GM20000 (cell line): ENCODE measurements around the gene BCAP31.
"Not testable (repeated sequence)": the region's sequence is repeated elsewhere in the genome, so short reads cannot be mapped to it uniquely, and the experiment has no call there.

ENCODE experiments used
- DNase-seq: peaks from one replicate; pipeline ENCODE4 v3.0.0; 2012; ENCODE audit warnings: low spot score
- CTCF ChIP-seq: IDR thresholded peaks from 2 replicates; pipeline ENCODE4 v1.5.1; 2012; ENCODE audit warnings: mild to moderate bottlenecking, control low read depth; ENCODE audit errors: extremely low read depth, missing control alignments

BCAP31 gene

GRCh38 chrX:153684467-153685155, 39.6 kb downstream of the BCAP31 start:
- TF ChIP-seq CTCF = no peak
- no peak for DNase-seq

GRCh38 chrX:153683486-153683885, 40.7 kb downstream of the BCAP31 start:
- DNase-seq = not testable (repeated sequence)

GRCh38 chrX:153681175-153681574, 43.0 kb downstream of the BCAP31 start:
- no peak for TF ChIP-seq CTCF
- DNase-seq = no peak

GRCh38 chrX:153674219-153674851, 49.9 kb downstream of the BCAP31 start:
- TF ChIP-seq CTCF = no peak
- DNase-seq = no peak

- no peak for DNase-seq
- no peak for TF ChIP-seq CTCF
These were observed 50.6 kb downstream of the BCAP31 start, which contains the start of gene PNCK for GRCh38 chrX:153673428-153674218. PNCK (minus strand) TSS chrX:153673813; CDS start chrX:153673076, 737 bp downstream.

- TF ChIP-seq CTCF = no peak
These were observed 51.4 kb downstream of the BCAP31 start for GRCh38 chrX:153672531-153673427.

More at GRCh38 chrX:153672531-153673427, 51.4 kb downstream of the BCAP31 start:
- no peak for DNase-seq
